IPS DF 4.7 (cell line): Measurements from ENCODE around the gene DDX39B.
"Not testable (repeated sequence)": the region's sequence is repeated elsewhere in the genome, so short reads cannot be mapped to it uniquely, and the experiment has no call there.

Source experiments
- DNase-seq: peaks from one replicate; pipeline ENCODE4 v3.0.0-alpha.2; 2013; ENCODE audit warnings: low spot score; ENCODE audit errors: extremely low read depth

Gene DDX39B

GRCh38 chr6:31487674-31488073, 54.1 kb downstream of the DDX39B start:
- DNase-seq: not testable (repeated sequence)

DNA sequence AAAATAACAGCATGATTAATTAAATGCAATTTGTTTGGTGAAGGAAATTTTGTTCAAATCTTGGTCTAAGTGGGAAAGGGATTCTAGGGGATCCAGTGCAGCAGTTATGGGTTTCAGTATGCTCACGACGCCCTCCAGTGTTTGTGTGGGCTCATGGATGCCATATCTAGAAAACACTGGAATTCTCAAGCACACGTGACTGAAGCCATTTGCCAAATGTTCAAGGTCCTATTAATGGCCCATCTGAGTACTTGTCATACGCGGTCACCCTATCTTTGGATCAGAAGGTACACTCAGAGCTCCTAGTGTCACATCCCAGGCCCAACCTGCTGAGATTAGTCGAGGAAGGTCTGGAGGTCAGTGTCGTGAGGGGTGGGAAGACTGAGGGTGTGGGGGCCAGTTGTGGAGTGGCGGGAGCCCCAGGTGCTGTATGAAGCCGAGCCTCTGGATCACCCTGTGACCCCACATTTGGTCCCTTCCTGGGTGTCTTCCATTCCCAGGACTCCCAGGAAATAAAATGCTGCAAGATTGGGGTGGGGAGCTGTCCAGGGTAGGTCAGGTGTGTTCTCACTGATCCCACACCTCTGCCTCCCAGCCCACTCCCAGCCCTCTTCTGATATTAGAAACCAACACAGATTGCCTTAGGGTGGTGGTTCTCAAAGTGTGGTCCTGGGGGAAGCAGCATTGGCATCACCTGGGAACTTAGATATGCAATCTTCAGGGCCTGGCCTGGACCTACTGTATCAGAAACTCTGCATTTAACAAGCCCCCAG, 55.6 kb downstream of the DDX39B start:
- DNase-seq: not testable (repeated sequence)

GRCh38 chr6:31485055-31485454, 56.7 kb downstream of the DDX39B start:
- DNase-seq: no peak

GRCh38 chr6:31483392-31483791, 58.4 kb downstream of the DDX39B start:
- DNase-seq: no peak

DNA sequence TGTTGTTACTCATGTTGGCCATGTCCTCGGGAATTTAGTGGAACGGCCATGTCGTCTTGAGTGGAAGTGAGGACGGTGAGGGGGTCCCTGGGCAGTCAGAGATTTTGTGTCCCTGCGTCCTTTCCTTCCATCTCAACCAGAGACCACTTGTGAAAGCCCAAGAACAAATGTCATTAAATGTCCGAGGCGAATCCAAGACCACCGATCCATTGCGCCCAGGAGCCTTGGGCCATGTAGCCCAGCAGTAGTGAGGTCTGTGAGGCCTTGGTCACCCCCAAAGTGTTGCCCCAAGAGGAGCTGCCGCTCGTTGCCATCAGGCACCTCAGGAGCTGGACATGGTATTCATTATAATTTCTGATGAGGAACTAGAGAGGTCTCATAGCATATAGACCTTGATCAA, 61.2 kb downstream of the DDX39B start:
- DNase-seq: no peak
